MM.1S (cell line): ENCODE results near the gene NELFA.
A peak's percentile ranks its signal among the peaks of the same experiment; 100 is the strongest.

Source experiments
- DNase-seq: peaks from one replicate; pipeline ENCODE4 v3.0.0-alpha.2; 2015
- H2AFZ ChIP-seq: fragments of 300-600 bp; sonication (generic); 2 replicates; pipeline ENCODE4 v1.6.0; 2016; ENCODE audit warnings: antibody characterized with exemption, low read length
- H3F3A ChIP-seq: fragments of 300-600 bp; sonication (generic); 2 replicates; pipeline ENCODE4 v1.6.1; 2016; ENCODE audit warnings: mild to moderate bottlenecking, antibody characterized with exemption, low read length, moderate library complexity, mixed read lengths; ENCODE audit not compliant: insufficient read depth
- H3K27ac ChIP-seq: fragments of 300-600 bp; sonication (generic); 2 replicates; pipeline ENCODE4 v1.5.1; 2016; ENCODE audit warnings: mild to moderate bottlenecking, low read length
- H3K27me3 ChIP-seq: fragments of 300-600 bp; sonication (generic); replicated peaks from 2 replicates; pipeline ENCODE4 v1.6.0; 2016; ENCODE audit warnings: low read length; ENCODE audit not compliant: insufficient read depth
- H3K36me3 ChIP-seq: fragments of 300-600 bp; sonication (generic); replicated peaks from 2 replicates; pipeline ENCODE4 v1.6.1; 2016; ENCODE audit warnings: mild to moderate bottlenecking, low read length, mixed read lengths; ENCODE audit not compliant: insufficient read depth
- H3K4me1 ChIP-seq: fragments of 300-600 bp; sonication (generic); 2 replicates; pipeline ENCODE4 v1.6.1; 2016; ENCODE audit warnings: low read length, mixed read lengths
- H3K4me2 ChIP-seq: fragments of 300-600 bp; sonication (generic); 2 replicates; pipeline ENCODE4 v1.6.0; 2016; ENCODE audit warnings: low read depth, low read length
- H3K4me3 ChIP-seq: fragments of 300-600 bp; sonication (generic); 2 replicates; pipeline ENCODE4 v1.5.1; 2016; ENCODE audit warnings: low read length, mixed read lengths
- H3K79me2 ChIP-seq: fragments of 300-600 bp; sonication (generic); 2 replicates; pipeline ENCODE4 v1.6.1; 2016; ENCODE audit warnings: mixed run types, low read length, mixed read lengths
- H3K9ac ChIP-seq: fragments of 300-600 bp; sonication (generic); 2 replicates; pipeline ENCODE4 v1.6.1; 2016; ENCODE audit warnings: low read length, mixed read lengths
- H3K9me2 ChIP-seq: fragments of 300-600 bp; sonication (generic); replicated peaks from 2 replicates; pipeline ENCODE4 v1.6.1; 2016; ENCODE audit warnings: mild to moderate bottlenecking, low read length, mixed read lengths; ENCODE audit not compliant: insufficient read depth
- H3K9me3 ChIP-seq: fragments of 300-600 bp; sonication (generic); replicated peaks from 2 replicates; pipeline ENCODE4 v1.6.1; 2016; ENCODE audit warnings: mild to moderate bottlenecking, low read length, mixed read lengths; ENCODE audit not compliant: insufficient read depth
- H4K20me1 ChIP-seq: fragments of 300-600 bp; sonication (generic); 2 replicates; pipeline ENCODE4 v1.6.1; 2016; ENCODE audit warnings: mild to moderate bottlenecking, low read length, moderate library complexity, mixed read lengths; ENCODE audit not compliant: insufficient read depth
- CTCF ChIP-seq: fragments of 300-600 bp; sonication (generic); IDR thresholded peaks from 2 replicates; pipeline ENCODE4 v1.5.1; 2016; ENCODE audit warnings: antibody characterized with exemption, low read length, mixed read lengths
- EZH2 ChIP-seq: fragments of 300-600 bp; sonication (generic); optimal IDR thresholded peaks from 2 replicates; pipeline ENCODE3; 2017; ENCODE audit warnings: low read depth, mild to moderate bottlenecking, antibody characterized with exemption, low read length, mixed read lengths
- EZH2phosphoT487 ChIP-seq: fragments of 300-600 bp; sonication (generic); IDR thresholded peaks from 2 replicates; pipeline ENCODE4 v1.6.1; 2018; ENCODE audit warnings: antibody characterized with exemption, low read length

Gene NELFA

GRCh38 chr4:2045518-2045951 lies 36.8 kb upstream of the NELFA start:
- Histone ChIP-seq H4K20me1 (no peaks in the 10 kb centered on the region), H3K79me2 (no peaks in the 10 kb centered on the region), H3K27me3 (peaks cover 49% of the 10 kb centered on the region), H3K9ac (no peak overlapping the region), H3K27ac (no peak overlapping the region), H3K4me1 (0 out of 2 replicates have a peak, but pooled peaks cover 3% of the 10 kb centered on the region), H3K4me3 (no peak overlapping the region), H3K9me3 (no peaks in the 10 kb centered on the region), H2AFZ (no peak overlapping the region), H3F3A (no peaks in the 10 kb centered on the region), H3K4me2 (no peak overlapping the region), H3K36me3 (no peaks in the 10 kb centered on the region), H3K9me2 (no peaks in the 10 kb centered on the region)
- TF ChIP-seq CTCF = peak; percentile 53
- no peak for TF ChIP-seq EZH2phosphoT487
- peak; percentile 39 for DNase-seq

- Histone ChIP-seq H3K79me2 (no peaks in the 10 kb centered on the region), H3K4me2 (no peak overlapping the region), H3K4me1 (0 out of 2 replicates have a peak, but pooled peaks cover 3% of the 10 kb centered on the region), H3K36me3 (no peaks in the 10 kb centered on the region), H3K9ac (no peak overlapping the region), H4K20me1 (no peaks in the 10 kb centered on the region), H3K27me3 (peaks cover 42% of the 10 kb centered on the region), H3K4me3 (no peak overlapping the region), H3K27ac (no peak overlapping the region), H3K9me2 (no peaks in the 10 kb centered on the region), H2AFZ (no peak overlapping the region), H3F3A (no peaks in the 10 kb centered on the region), H3K9me3 (no peaks in the 10 kb centered on the region)
- TF ChIP-seq EZH2 (no peak), CTCF (no peak), EZH2phosphoT487 (no peak)
- no peak for DNase-seq
These were observed 36.1 kb upstream of the NELFA start for GRCh38 chr4:2044542-2045517.

GRCh38 chr4:2044119-2044485 lies 35.3 kb upstream of the NELFA start:
- no peaks in the 10 kb centered on the region for H3K79me2 ChIP-seq
- no peak overlapping the region for H3K27ac ChIP-seq
- H4K20me1 ChIP-seq = no peaks in the 10 kb centered on the region
- no peaks in the 10 kb centered on the region for H3F3A ChIP-seq
- H3K27me3 ChIP-seq = peaks cover 37% of the 10 kb centered on the region
- H3K4me1 ChIP-seq = 0 out of 2 replicates have a peak, but pooled peaks cover 3% of the 10 kb centered on the region
- no peak overlapping the region for H3K4me3 ChIP-seq
- H3K9ac ChIP-seq = no peak overlapping the region
- no peak for TF ChIP-seq EZH2phosphoT487
- TF ChIP-seq EZH2 = no peak
- no peak for TF ChIP-seq CTCF
- no peaks in the 10 kb centered on the region for H3K9me2 ChIP-seq
- no peaks in the 10 kb centered on the region for H3K9me3 ChIP-seq
- H3K4me2 ChIP-seq = no peak overlapping the region
- H2AFZ ChIP-seq = no peak overlapping the region
- no peak for DNase-seq
- H3K36me3 ChIP-seq = no peaks in the 10 kb centered on the region
